Femur (tissue), 1 donor: ENCODE data around the gene SUCLG2.

Experiments used
- DNase-seq: peaks from one replicate; pipeline ENCODE4 v3.0.0-alpha.2; 2017

SUCLG2 gene

DNA sequence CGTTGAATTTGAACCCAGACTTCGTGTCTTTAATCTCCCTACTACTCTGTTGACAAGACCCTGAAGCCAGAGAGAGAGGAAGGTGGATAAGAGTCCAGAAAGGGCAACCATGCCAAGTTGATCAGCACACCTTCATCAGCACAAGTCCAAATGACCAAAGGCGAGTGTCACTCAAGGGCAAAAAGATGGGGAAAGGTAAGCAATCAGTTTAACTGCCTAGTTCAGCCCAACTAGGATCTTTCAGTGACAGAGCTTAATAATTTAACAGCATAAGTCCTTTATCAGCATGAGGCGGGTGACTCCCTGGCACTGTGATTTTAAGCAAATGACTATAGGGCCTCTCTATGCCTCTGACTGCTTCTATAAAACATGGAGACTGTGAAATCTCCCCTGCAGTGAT is 6.2 kb downstream of the SUCLG2 start:
- no peak for DNase-seq

DNA sequence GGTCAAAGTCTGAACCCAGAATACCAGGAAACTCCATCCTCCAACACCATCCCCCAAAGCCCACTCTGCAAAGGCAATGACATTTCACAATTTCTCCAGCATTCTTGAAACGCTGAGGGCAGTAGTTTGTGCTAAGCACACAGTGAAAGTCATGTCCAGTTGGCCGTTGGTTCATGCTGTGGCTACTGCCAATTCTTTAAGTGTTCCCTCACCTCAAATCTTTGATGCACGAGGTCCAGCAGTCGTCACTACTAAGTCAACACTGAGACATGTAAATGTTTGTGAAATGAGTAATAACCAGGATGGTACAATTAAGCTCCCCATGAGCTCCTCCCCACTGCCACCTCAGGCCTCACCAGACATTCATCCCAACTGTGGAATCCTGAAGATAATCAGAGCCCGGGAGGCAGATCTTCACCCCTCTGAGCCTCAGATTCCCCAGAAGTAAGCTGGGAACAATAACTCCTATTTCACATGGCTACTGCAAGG is 7.0 kb downstream of the SUCLG2 start:
- DNase-seq: no peak

DNA sequence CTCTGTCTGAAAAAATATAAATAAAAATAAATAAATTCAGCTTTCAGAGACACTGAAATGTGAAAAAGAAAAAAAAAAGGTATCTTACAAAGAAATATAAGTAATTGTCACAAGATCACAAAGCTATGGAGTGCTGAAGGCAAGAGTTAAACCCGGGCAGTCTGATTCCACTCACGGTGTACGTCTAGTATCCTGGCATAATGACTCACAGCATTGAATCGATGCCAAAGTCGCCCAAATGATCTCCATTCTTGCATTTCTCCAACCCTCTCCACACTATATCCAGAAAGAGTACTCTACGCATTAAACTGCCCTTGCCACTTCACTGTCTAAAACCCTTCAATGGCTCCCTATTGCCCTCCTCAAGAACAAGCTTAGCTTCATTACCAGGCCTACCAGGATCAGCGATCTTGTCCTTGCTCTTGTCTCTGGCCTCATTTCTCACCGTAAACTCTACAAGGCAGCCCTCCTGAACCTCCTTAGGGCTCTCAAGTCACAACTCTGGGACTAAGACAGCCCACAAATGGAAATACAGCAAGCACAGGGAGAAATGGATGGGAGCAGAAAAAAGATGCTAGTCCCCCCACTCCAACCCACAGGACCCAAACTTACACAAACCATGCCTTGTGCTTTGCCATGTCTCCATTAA is 7.7 kb downstream of the SUCLG2 start:
- DNase-seq: no peak

DNA sequence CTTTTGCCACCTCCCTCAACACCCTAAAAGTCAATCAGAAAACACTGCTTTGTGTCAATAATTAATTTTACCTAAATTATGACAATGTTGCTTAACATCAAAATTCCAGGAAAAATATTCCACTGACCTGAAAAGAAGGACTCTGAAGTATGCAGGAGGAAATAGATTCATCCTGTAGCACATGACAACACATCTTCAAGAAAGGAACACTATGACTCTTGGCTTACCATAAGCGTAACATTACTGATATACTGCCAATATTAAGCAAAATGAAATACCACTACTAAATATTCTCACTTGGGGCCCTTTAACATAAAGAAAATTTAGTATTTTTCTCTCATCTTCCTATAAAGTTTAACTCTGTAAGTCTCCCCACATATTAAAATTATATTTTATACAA is 9.6 kb downstream of the SUCLG2 start:
- no peak for DNase-seq

DNA sequence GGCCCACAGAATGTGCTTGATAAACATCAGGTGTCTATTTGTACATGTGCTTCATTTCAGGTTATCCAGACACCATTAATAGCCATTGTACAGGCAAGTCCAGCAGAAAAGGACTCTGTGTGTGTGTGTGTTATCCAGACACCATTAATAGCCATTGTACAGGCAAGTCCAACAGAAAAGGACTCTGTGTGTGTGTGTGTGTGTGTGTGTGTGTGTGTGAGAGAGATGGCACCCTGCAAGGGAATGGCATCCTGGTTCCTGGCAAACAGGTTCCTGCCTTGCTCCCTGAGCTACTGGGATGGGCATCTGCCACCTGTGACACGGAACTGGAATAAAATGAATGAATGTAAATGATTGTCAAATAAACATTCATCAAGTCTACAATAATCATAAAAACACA is 11.7 kb downstream of the SUCLG2 start:
- DNase-seq: no peak

DNA sequence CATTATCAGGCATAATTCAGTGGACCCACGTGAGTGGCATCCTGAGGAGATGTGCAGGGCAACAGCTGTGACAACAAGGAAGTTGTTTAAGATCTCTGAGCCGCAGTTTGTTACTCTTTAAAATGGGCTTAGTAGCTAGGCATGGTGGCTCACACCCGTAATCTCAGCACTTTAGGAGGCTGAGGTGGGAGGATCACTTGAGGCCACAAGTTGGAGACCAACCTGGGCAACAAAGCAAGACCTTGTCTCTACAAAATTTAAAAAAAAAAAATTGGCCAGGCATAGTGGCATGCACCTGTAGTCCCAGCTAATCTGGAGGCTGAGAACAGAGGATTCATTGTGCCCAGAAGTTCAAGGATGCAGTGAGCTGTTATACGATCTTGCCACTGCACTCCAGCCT is 12.2 kb downstream of the SUCLG2 start:
- DNase-seq: no peak

DNA sequence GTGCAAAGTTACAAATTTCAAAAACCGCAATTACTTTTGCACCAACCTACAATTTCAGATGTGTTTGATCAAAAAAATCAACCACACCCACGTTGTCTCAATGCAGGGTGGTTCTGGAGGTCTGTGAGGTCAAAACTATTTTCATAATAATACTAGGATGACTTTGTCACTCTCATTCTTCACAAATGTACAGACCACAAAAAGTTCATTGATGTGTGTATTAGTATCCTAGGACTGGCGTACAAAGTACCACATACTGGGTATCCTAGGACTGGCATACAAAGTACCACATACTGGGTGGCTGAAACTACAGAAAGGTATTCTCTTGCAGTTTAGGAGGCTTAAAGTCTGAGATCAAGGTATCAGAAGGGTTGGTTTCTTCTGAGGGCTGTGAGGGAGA is 13.0 kb downstream of the SUCLG2 start:
- DNase-seq: no peak

DNA sequence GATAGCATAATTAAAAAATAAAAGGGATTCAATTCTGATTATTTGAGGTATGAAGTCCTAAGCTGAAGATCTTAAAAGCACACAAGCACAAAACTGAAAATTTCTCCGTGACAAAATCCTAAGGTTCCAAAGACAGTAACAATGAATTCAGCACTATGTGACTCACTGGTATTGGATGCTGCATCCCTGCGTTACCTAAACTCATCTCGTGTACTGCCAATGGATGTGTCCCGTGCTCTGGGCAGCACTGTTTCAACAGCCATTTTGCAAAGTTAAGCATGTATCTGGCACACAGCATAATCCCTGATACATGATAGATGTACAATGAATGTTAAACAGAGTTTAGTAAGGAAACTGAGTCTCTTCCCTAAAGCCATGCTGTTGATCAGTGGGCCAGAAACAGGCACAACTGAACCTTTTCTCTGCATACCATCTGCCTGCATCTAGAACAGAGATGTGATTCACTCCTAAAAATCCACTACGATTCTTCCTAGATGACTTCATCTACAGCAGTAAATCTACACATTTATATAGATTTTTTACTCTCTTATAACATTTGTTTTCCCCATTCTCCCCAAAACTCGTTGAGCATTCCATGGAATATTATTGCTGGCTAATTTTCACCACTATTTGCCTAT is 14.3 kb downstream of the SUCLG2 start:
- DNase-seq: no peak

DNA sequence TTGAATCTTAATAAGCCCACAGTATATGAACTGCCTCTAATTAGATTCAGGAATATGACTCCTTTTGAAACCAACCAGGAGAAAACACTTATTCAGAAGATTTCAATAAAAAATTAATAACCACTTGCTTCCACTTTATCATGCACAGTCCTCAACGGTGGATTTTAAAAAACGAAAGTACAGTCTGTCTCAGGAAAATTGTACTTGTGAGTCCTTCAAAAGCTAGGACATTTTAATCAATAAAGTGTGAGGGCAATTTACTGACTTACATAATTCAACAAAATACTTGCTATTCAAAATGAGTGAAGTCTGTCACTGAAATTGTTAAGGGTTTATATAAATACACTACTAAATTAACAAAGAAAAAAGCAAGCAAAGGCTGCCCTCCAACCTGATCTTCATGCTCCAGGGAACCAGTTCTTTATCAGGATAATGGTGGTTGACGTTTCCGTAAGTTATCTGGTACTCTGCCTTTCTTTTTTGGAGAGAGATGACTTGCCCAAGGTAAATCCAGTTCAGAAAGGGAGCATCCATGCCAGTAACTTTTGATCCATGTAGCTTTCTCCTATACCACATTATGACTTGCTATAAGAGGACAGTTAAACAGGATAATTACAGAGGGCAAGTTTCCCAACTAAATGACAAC is 17.0 kb downstream of the SUCLG2 start:
- DNase-seq: no peak

DNA sequence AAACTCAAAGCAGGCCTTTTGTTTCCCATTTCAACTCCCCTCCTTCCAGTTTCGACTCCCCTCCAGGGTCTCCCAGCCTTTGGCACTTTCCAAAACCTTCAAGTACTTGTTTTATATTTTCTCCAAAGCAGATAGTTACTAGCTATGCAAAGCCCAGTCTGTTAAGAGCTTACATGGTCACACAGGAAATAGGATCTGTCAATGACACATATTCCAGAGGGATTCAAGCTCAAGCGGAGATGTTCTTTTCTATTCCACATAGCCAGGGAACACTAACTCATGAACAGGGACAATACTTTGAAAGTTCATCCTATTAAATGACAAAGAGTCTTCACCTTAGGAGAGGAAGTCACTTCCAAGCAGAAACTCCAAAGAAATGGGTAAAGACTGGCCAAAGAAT is 18.6 kb downstream of the SUCLG2 start:
- DNase-seq: no peak

DNA sequence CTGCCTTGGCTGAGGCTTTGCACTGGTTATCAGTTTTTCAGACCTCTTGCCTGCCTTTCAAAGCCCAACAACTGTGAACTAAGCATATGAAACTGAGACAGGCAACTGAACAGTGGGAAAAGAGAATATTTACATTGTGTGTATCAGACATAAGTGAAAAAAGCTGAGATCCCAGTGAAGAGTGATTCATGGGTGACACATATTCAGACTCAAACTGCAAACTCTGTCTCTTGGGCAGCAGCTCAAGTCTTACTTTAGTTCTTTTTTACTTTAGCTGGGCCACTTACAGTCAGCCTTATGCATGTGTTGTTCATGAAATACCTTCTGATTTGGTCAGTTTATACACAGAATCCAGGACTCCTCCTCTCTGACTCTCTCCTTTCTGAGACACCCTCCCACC is 19.2 kb downstream of the SUCLG2 start:
- DNase-seq: no peak

DNA sequence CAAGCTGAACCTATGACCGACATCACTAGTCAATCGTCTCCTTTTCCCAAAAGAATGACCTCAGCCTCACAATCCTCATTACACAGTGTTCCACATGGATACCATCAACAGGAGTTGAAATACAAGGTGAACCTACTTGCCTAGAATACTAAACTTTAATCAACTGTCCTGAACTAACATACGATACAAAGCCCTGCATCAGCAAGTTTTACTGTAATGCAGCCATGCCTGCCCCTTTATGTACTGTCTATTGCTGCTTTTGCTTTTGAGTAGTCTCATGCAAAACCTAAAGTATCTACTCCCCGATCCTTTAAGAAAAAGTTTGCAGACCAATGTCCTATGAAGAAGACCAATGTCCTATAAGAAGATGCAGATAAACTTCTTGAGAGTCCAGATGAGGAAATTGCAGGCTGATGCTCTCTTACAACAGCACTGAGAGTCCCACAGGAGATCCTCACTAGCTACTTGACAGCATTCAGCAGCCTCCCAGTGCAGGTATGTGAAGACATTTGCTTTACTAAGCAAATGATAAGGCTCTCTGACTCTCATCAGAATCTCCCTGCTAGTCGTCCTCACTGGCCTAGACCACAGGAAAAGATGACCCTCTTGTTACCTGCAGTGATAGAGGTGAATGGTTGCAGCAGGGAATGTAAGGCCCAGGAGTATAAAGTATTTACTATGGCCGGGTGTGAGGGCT is 23.6 kb downstream of the SUCLG2 start:
- no peak for DNase-seq

DNA sequence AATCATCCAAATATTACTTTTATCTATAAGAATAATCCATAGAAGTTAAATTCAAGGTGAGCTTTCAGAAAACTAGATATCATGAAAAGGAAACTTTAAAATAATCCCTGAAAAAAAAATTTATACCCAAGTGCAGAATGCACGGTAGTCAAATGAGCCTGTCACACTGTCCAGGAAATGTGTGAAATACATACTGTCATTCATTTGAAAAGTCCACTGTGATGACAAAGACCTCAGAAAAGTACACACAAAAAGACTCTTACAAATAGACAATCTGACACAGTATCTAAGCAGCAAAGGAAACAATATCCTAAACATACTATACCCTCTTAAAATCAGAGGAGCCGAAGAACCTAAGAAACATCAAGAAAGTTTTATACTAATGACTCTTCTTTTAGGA is 29.7 kb downstream of the SUCLG2 start:
- no peak for DNase-seq

DNA sequence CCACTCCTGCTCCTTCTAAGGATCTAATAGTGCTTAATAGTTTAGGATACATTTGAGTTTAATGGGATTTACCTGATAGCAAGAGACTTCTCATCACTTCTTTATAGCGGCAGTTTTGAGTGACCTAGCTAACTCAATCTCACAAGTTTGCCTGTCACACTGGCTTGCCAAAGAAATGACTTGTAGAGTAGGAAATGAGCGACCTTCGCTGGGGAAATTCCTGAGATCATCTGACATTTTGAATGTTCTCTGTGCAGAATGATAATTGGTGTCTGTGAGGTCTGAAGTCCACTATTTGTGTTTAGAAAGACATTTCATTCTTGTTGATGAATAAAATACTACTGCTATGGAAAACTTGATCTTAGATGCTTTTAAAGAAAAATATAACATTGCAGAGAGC is 30.3 kb downstream of the SUCLG2 start:
- DNase-seq: no peak

DNA sequence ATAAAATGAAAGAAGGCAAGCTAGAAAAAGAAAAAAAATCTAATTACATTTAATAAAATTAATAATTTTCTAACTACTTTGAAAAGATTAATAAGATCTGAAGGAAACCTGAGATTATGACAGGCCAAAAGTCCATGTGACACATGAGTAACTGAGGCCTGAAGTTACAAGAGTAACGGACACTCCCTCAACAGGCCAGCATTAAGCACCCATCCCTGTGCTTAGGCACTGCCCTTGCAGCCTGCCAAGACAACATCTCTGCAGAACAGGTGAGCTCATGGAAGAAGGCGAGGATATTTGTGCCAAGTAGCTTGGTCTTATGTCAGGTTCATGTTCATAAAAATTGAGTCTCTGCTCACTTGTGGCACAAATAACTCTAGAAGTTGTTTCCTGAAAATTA is 31.8 kb downstream of the SUCLG2 start:
- no peak for DNase-seq

DNA sequence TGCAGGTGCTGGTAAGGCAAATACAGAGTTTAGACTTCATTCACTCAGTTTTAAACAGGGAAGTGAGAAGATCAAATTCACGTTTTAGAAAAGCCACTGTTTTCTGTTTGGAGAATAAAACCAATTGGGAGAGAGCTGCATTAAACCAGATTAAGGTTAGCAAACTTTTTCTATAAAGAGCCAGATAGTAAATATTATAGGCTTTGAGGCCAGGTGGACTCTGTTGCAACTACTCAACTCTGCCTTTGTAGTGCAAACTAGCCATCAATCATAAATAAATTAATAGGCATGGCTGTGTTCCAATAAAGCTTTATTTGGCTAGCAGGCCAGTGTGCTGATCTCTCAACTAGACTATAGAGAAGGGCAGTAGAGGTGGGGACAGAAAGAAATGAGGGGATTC is 33.5 kb downstream of the SUCLG2 start:
- no peak for DNase-seq

DNA sequence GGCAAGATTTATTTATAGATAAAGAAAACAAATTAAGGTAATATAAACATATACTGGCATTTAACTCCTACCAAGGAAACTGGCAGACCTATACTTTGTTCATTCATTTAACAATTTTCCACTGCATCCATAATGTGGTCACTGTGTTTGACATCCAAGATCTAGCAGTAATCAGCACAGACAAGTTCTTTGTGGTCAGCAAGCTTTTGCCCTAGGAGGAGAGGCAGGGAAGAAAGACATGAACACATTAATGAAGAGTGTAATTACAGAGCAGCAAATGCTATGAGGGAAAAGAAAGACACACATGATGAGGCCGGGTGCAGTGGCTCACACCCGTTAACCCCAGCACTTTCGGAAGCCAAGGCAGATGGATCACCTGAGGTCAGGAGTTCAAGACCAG is 34.4 kb downstream of the SUCLG2 start:
- no peak for DNase-seq

DNA sequence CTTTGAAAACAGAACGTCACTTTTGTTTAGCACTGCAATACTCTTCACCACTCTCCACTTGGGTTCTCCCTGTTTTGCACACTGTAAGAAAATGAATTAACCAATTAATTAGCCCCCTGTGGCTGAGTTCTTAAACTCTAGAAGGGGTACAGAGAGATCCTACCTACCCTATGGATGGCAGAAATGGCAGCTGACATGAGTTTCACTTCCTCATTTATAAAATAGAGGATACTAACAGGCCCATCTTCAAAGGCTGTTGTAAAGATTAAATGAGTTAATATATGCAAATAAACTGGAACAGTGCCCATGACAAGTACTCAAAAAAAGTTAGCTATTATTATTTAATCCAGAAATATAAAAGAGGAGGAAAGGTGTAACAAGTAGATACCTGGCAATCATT is 36.9 kb downstream of the SUCLG2 start:
- no peak for DNase-seq

DNA sequence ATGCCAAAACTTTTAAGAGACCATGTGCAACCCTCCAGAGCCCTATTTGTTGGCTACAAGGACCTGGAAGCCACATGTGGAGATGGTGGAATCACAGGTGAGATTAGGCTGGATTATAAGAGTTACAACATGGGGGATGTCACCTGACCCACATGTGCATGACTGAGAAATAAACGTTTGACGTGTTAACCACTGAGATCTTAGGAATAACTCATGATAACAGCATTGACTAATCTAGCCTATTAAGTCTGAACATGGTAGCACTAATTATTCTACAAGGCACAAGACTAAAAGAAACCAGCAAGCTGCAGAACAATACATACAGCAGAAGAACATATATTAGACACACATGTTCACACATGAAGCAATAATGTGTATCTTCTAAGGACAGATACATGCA is 38.4 kb downstream of the SUCLG2 start:
- DNase-seq: no peak

DNA sequence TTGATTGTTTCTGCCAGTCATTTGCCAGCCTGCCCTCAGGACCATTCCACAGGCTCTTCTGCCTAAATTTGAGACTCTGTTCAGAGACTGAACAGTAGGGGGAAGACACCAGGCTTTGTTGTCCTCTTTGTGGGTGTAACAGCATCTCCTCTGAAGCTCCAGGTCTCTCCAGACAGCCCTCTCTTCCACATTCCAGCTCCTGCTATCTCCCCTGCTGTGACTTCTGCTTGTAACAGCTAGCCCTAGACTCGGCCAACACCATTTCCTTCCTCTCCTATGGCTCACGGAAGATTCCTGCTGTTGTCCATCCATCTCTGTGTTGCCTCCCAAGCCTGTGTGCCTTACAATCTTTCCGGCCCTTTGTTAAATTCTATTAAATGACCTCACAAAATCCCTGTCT is 40.2 kb downstream of the SUCLG2 start:
- no peak for DNase-seq

DNA sequence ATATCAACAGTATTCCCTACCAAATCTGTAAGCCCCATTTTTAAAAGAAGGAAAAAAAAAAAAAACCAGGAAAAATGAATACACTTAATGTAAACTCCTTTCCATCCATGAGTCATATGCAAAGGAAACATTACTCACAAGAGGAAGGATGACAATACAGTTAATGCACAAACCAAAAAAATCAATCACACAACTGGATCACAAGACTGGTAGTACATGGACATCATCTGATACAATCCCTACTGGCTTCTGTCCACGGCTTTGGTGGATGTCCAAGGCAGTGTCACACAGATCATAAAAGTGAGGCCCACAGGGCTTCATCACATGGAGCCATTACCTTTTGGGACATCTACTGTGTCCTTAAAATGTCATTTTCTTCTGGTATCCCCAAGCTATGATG is 44.0 kb downstream of the SUCLG2 start:
- no peak for DNase-seq

DNA sequence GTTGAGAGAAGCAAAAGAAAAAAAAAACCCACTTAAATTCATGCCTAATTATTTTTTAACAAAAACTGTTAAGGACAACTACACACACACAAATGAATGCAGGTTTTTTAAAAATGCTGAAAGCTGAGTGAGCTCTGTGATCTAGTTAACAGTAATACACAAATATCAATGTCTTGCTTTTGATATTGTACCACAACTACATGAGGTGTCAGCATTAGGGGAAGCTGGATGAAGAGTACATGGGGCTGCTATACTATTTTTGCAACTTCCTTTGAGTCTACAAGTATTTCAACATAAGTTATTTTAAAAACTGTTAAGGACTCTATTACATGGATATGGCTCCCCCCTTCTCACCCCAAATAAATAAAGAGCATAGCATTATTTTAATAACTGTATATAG is 44.7 kb downstream of the SUCLG2 start:
- DNase-seq: no peak

DNA sequence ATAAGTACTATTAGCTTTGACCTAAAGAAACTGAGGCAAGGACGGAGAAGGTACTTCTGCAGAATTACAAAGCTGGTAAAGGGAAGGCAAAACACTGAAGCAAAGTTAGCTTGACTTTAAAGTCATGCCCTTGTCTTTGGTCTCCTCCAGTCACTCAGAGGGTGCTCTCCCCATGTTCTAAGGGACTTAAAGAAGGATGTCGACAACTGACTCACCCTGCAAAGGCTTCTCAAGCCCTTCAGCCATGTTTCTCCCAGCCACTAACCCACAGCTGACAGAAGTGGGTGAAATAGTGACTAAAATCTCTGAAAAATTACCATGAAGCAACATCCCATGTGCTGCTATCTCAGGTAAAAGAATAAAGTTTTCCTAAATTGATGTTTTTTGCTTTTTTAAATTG is 46.4 kb downstream of the SUCLG2 start:
- DNase-seq: no peak

DNA sequence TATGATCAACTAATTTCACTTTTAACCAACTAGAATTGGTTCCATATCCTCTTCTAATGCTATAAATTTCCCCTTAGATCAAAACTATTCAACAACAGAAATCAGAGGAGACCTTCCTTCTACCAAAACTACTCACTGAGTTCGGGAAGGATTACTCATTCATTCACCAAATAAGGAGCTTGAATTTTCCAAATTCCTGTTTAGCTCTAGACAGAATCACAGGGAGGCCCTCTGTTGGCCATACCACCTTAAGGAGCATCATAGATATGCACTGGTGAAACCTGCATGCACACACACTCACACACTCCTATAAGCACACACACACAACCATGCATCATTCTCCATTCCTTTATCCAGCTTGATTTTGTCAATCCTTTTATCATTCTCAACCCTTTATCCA is 49.0 kb downstream of the SUCLG2 start:
- no peak for DNase-seq
